GM12875 (cell line): ENCODE measurements around the gene DARS1.

Experiments used
- H3K4me3 ChIP-seq: one replicate; pipeline ENCODE4 v1.5.1; 2011; ENCODE audit warnings: low read depth, low read length, control low read depth
- CTCF ChIP-seq: IDR thresholded peaks from 2 replicates; pipeline ENCODE4 v1.5.1; 2011; ENCODE audit warnings: low read depth, mild to moderate bottlenecking, control low read depth, inconsistent platforms, low read length, moderate library complexity, borderline replicate concordance; ENCODE audit not compliant: insufficient read depth

The DARS1 gene

GRCh38 chr2:136029149-136029548 is 43.7 kb upstream of the DARS1 start:
- no peak overlapping the region for H3K4me3 ChIP-seq
- TF ChIP-seq CTCF = no peak

- no peak for TF ChIP-seq CTCF
- no peak overlapping the region for H3K4me3 ChIP-seq
Observed at GRCh38 chr2:136028001-136028400, 42.6 kb upstream of the DARS1 start.

GRCh38 chr2:136027112-136027511 is 41.7 kb upstream of the DARS1 start:
- TF ChIP-seq CTCF = no peak

GRCh38 chr2:136025057-136025973 is 39.9 kb upstream of the DARS1 start:
- no peak for TF ChIP-seq CTCF

More at GRCh38 chr2:136027112-136027511, 41.7 kb upstream of the DARS1 start:
- H3K4me3 ChIP-seq = no peak overlapping the region

GRCh38 chr2:136024616-136025015 is 39.2 kb upstream of the DARS1 start:
- no peak for TF ChIP-seq CTCF
- no peak overlapping the region for H3K4me3 ChIP-seq

More at GRCh38 chr2:136025057-136025973, 39.9 kb upstream of the DARS1 start:
- H3K4me3 ChIP-seq = no peak overlapping the region

- H3K4me3 ChIP-seq = no peak overlapping the region
- 0 out of 2 replicates have a peak, but pooled peaks have one; percentile 10 for TF ChIP-seq CTCF
Observed at GRCh38 chr2:136024185-136024584, 38.8 kb upstream of the DARS1 start.

- no peak overlapping the region for H3K4me3 ChIP-seq
- TF ChIP-seq CTCF = no peak
Observed at GRCh38 chr2:136023416-136023815, 38.0 kb upstream of the DARS1 start.
